DOHH2 (cell line): Measurements from ENCODE around the gene SHC4.

Experiments
- H3F3A ChIP-seq: fragments of 200-600 bp; sonication (generic), shearing (Covaris generic); 2 replicates; pipeline ENCODE4 v1.6.0; 2016; ENCODE audit warnings: antibody characterized with exemption, mild to moderate bottlenecking; ENCODE audit not compliant: control insufficient read depth, insufficient read depth
- H3K27ac ChIP-seq: fragments of 200-600 bp; sonication (generic); 2 replicates; pipeline ENCODE4 v1.5.1; 2014; ENCODE audit warnings: low read depth, mild to moderate bottlenecking, low read length, moderate library complexity
- H3K27me3 ChIP-seq: fragments of 200-600 bp; sonication (generic); 2 replicates; pipeline ENCODE4 v1.6.1; 2014; ENCODE audit warnings: mild to moderate bottlenecking, low read length, mixed read lengths; ENCODE audit not compliant: control insufficient read depth
- H3K36me3 ChIP-seq: fragments of 200-600 bp; sonication (generic); 2 replicates; pipeline ENCODE4 v1.6.1; 2014; ENCODE audit warnings: mild to moderate bottlenecking, low read length, moderate library complexity, mixed read lengths; ENCODE audit not compliant: control insufficient read depth
- H3K4me1 ChIP-seq: fragments of 200-600 bp; sonication (generic); 2 replicates; pipeline ENCODE4 v1.6.1; 2014; ENCODE audit warnings: mild to moderate bottlenecking, low read length, mixed read lengths; ENCODE audit not compliant: control insufficient read depth
- H3K4me2 ChIP-seq: fragments of 200-600 bp; sonication (generic); 2 replicates; pipeline ENCODE4 v1.6.0; 2014; ENCODE audit warnings: mild to moderate bottlenecking, low read length, moderate library complexity
- H3K4me3 ChIP-seq: fragments of 200-600 bp; sonication (generic); 2 replicates; pipeline ENCODE4 v1.5.1; 2014; ENCODE audit warnings: mild to moderate bottlenecking, low read length, mixed read lengths
- H3K79me2 ChIP-seq: fragments of 200-600 bp; sonication (generic); 2 replicates; pipeline ENCODE4 v1.6.1; 2014; ENCODE audit warnings: mild to moderate bottlenecking, low read length, mixed read lengths; ENCODE audit not compliant: control insufficient read depth
- H3K9me2 ChIP-seq: fragments of 200-600 bp; sonication (generic); replicated peaks from 2 replicates; pipeline ENCODE4 v1.6.1; 2014; ENCODE audit warnings: mild to moderate bottlenecking, low read length, mixed read lengths; ENCODE audit not compliant: control insufficient read depth
- H3K9me3 ChIP-seq: fragments of 200-600 bp; sonication (generic); 2 replicates; pipeline ENCODE4 v1.6.1; 2014; ENCODE audit warnings: antibody characterized with exemption, low read length, mixed read lengths; ENCODE audit not compliant: control insufficient read depth, insufficient read depth
- H4K20me1 ChIP-seq: fragments of 200-600 bp; sonication (generic); 2 replicates; pipeline ENCODE4 v1.6.0; 2014; ENCODE audit warnings: low read depth, mild to moderate bottlenecking, antibody characterized with exemption, low read length, moderate library complexity; ENCODE audit not compliant: control insufficient read depth, insufficient read depth
- EZH2phosphoT487 ChIP-seq: fragments of 200-600 bp; sonication (generic); IDR thresholded peaks from 2 replicates; pipeline ENCODE4 v1.6.1; 2017; ENCODE audit warnings: borderline replicate concordance, mild to moderate bottlenecking, antibody characterized with exemption, low read length, moderate library complexity, mixed read lengths
- TF ChIP-seq, protein P1 (sequence below): fragments of 200-600 bp; sonication (generic); IDR thresholded peaks from one replicate; pipeline ENCODE4 v1.5.1; 2014; ENCODE audit warnings: antibody characterized with exemption, mild to moderate bottlenecking, low read depth, low read length; ENCODE audit not compliant: poor library complexity, severe bottlenecking

The SHC4 gene

DNA sequence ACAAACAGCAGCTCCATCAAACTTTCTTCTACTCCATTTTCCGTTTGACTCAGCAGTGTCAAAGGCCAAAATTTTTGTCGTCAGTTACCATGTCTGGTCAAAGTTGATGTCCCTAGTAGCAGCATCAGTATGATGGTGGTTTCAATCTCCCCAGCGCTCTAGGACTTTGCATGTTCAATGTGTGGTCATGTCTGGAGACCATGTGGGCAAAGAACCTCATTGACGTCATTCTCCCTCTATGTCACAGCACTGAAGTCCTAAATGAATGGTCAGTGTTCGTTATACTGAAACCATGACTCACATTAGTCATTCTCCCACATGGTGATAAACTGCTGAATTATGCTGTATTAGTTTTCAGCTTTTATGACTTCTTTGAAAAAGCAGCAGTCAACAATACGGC lies 23.2 kb downstream of the SHC4 start:
- Histone ChIP-seq H3K9me2 (no peaks in the 10 kb centered on the region; the same call in 1 of the 2 replicates), H3F3A (no peaks in the 10 kb centered on the region), H3K4me2 (no peak overlapping the region)

DNA sequence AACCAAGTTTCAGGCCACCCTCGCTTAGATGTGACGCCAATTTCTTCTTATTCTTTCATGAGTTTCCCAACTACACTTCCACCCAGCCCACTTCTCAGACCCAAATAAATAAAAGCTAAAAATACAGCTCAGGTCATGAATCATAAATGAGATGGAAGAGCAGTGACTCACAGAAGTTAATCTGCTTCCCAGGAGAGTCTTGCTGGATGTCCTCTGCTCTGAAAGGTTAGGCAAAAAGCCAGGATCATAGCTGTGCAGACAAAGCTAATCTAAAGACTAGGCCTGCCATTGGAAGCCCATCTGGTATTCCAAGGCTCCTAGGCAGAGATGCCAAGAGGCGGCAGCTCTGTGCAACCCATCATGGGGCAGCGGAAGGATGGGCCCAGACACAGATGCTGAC lies 24.1 kb downstream of the SHC4 start:
- no peaks in the 10 kb centered on the region for H4K20me1 ChIP-seq
- H3K36me3 ChIP-seq = no peaks in the 10 kb centered on the region
- no peak overlapping the region for H3K4me2 ChIP-seq
- TF ChIP-seq EZH2phosphoT487 = no peak
- TF ChIP-seq, protein P1, sequence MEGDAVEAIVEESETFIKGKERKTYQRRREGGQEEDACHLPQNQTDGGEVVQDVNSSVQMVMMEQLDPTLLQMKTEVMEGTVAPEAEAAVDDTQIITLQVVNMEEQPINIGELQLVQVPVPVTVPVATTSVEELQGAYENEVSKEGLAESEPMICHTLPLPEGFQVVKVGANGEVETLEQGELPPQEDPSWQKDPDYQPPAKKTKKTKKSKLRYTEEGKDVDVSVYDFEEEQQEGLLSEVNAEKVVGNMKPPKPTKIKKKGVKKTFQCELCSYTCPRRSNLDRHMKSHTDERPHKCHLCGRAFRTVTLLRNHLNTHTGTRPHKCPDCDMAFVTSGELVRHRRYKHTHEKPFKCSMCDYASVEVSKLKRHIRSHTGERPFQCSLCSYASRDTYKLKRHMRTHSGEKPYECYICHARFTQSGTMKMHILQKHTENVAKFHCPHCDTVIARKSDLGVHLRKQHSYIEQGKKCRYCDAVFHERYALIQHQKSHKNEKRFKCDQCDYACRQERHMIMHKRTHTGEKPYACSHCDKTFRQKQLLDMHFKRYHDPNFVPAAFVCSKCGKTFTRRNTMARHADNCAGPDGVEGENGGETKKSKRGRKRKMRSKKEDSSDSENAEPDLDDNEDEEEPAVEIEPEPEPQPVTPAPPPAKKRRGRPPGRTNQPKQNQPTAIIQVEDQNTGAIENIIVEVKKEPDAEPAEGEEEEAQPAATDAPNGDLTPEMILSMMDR = no peak
- H3K79me2 ChIP-seq = no peaks in the 10 kb centered on the region
- peaks cover 13% of the 10 kb centered on the region for H3K27me3 ChIP-seq
- H3K4me1 ChIP-seq = no peaks in the 10 kb centered on the region
- H3K9me3 ChIP-seq = no peaks in the 10 kb centered on the region
- H3K27ac ChIP-seq = no peak overlapping the region
- no peaks in the 10 kb centered on the region; the same call in 1 of the 2 replicates for H3K9me2 ChIP-seq
- H3K4me3 ChIP-seq = no peak overlapping the region
- no peaks in the 10 kb centered on the region for H3F3A ChIP-seq

More for the DNA sequence above, 23.2 kb downstream of the SHC4 start:
- no peak overlapping the region for H3K4me3 ChIP-seq
- peaks cover 10% of the 10 kb centered on the region for H3K27me3 ChIP-seq
- no peaks in the 10 kb centered on the region for H4K20me1 ChIP-seq
- no peaks in the 10 kb centered on the region for H3K36me3 ChIP-seq
- no peaks in the 10 kb centered on the region for H3K4me1 ChIP-seq
- H3K9me3 ChIP-seq = no peaks in the 10 kb centered on the region
- TF ChIP-seq, protein P1 = no peak
- no peak for TF ChIP-seq EZH2phosphoT487
- H3K79me2 ChIP-seq = no peaks in the 10 kb centered on the region
- no peak overlapping the region for H3K27ac ChIP-seq

DNA sequence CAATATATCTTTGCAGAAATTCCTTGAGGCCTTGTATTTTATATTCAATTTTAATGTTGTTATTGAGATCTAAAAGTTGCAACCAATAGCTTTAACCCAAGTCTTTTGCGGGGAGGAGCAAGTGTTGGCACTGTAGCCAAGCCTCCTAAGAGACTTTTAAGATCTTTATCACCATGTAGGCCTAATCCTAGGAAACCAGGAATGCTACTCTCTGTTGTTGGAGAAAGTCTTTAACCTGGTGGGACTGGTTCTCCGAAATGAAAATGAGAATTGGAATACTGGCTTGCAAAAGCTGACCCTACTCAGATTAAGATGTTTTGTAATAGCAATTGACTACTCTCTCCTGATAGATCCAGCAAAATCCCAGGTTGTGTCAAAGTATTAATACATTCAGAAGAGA lies 25.8 kb downstream of the SHC4 start:
- no peak overlapping the region for H3K4me2 ChIP-seq
- H3K4me1 ChIP-seq = no peaks in the 10 kb centered on the region

More for the DNA sequence above, 25.8 kb downstream of the SHC4 start:
- no peaks in the 10 kb centered on the region for H3F3A ChIP-seq
- H3K4me3 ChIP-seq = no peak overlapping the region
- no peaks in the 10 kb centered on the region for H3K79me2 ChIP-seq
- H3K36me3 ChIP-seq = no peaks in the 10 kb centered on the region
- no peaks in the 10 kb centered on the region for H4K20me1 ChIP-seq
- H3K27ac ChIP-seq = no peak overlapping the region
- no peaks in the 10 kb centered on the region; the same call in 1 of the 2 replicates for H3K9me2 ChIP-seq
- TF ChIP-seq, protein P1 = no peak
- no peak for TF ChIP-seq EZH2phosphoT487
- H3K27me3 ChIP-seq = peaks cover 13% of the 10 kb centered on the region
- no peaks in the 10 kb centered on the region for H3K9me3 ChIP-seq
